Right ventricle myocardium superior (tissue), 1 donor: Measurements from ENCODE around the gene NPC1. TPM values are rescaled to one million over a fixed set of nuclear protein-coding genes. Genes with fewer than 3 reads are reported as not detected.
"Not testable (repeated sequence)": the region's sequence is repeated elsewhere in the genome, so short reads cannot be mapped to it uniquely, and the experiment has no call there.

Experiments used
- ATAC-seq: fragments of 200-7000 bp; cut with Tn5 transposase; one replicate; pipeline ENCODE4 v1.9.1; 2020; ENCODE audit warnings: mild to moderate bottlenecking; ENCODE audit not compliant: poor library complexity
- DNase-seq: peaks from one replicate; pipeline ENCODE4 v3.0.0-alpha.2; 2020
- intact Hi-C: fragments of 100-400 bp; cut with DNase I; formaldehyde crosslinking; loops from one replicate; pipeline ENCODE4 v1.11.2; 2022
- total RNA-seq: library from RNA; stranded (reverse); fragmentation: NEBNext Ultra II Directional; extraction: Animal tissue kit (Norgen Biotek cat#: 25700); gene quantifications from one replicate; pipeline ENCODE4 v1.2.1, GENCODE V29; 2021
- donor health status: DM: no; HTN: yes; CAD: no; lungs with severe emphysema.

Gene NPC1
- total RNA-seq, 1 donor from 2014 or later: 9.8 TPM

GRCh38 chr18:23504720-23505119 is 81.6 kb downstream of the NPC1 start:
- no peak for DNase-seq
- intact Hi-C loops: no loop called here
- ATAC-seq: no peak

GRCh38 chr18:23503963-23504344 is 82.4 kb downstream of the NPC1 start:
- intact Hi-C loops: no loop called here
- no peak for ATAC-seq

DNA sequence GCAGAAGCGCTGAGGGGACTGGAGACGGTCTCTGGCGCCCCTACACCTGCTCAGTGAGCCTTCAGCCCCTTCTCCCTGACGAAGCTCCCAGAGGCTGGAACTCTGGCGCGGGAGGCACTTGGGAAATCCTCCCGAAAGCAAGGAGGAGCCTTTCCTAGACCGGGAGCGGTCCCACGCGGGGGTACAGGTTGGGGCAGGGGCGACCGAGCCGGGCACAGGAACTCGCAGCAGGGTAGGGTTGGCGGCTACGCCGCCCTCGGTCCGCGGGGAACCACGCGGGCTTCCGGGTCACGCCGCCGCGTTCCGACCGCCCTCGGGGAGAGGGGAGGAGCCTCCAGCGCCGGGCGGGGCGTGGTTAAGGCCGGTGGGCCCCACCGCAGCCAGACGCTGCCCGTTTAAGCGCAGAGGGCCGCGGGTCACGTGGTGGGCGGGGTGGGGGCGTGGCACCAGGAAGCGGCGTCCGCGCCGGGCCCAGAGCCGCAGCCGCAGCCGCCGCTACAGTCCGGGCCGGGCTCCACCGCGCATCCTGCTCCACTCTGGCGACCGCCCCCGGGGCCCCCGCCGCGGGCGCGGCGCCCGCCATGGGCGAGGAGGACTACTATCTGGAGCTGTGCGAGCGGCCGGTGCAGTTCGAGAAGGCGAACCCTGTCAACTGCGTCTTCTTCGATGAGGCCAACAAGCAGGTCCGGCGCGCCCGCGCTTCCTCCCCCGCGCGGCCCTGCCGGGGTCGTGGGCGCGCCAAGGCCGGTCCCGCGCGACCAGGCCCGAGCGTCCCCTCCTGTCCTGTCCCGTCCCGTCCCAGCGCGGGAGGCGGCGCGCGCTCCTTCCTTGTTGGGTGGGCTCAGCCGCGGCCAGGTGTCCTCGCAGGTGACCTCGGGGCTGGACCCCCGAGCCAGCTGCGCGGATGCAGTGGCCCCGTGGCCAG is 83.0 kb downstream of the NPC1 start, which contains the start of gene RMC1:
TSS of gene RMC1 (plus strand) at position 474 of the 925 bp plus-strand sequence. CDS start at position 582, 108 bp downstream.
- DNase-seq: peak; percentile 99
- intact Hi-C loops: no loop called here
- peak; percentile 99 for ATAC-seq

More at GRCh38 chr18:23503963-23504344, 82.4 kb downstream of the NPC1 start:
- no peak for DNase-seq

GRCh38 chr18:23502516-23503037 is 83.7 kb downstream of the NPC1 start:
- DNase-seq: no peak
- ATAC-seq: no peak
- intact Hi-C loops: no loop called here

DNA sequence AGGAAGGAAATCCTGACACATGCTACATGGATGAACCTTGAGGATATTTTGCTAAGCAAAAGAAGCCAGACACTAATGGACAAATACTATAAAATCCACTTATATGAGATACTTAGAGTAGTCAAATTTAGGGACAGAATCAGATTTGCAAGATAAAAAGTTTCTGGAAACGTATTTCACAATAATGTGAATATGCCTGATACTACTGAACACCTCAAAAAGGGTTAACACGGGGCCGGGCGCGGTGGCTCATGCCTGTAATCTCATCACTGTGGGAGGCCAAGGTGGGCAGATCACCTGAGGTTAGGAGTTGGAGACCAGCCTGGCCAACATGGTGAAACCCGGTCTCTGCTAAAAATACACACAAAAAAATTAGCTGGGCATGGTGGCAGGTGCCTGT is 84.7 kb downstream of the NPC1 start:
- no peak for DNase-seq
- ATAC-seq: no peak
- intact Hi-C loops: no loop called here

DNA sequence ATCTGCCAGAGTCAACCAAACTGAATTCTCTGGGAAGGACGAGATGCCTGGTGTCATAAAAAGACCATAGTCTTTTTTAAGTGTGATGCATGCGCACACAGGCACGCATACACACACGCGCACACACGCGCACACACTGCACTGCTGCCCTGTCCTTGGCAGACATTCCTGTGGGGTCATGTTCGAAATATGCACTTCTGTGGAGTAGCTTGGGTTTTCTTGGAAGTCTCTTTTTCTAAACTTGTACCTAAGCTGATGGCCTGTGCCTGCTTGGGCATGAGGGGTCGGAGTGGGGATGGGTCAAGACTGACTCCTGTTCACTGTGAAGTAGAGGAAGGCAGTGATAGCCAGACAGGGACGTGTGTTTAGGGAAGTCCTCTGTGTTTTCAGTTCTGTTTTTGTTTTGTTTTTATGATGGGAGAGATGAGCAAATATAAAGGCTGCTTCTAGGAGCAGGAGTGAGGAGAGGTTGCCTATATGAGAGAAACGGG is 87.0 kb downstream of the NPC1 start:
- intact Hi-C loops: no loop called here
- DNase-seq (no peak), ATAC-seq (no peak)

DNA sequence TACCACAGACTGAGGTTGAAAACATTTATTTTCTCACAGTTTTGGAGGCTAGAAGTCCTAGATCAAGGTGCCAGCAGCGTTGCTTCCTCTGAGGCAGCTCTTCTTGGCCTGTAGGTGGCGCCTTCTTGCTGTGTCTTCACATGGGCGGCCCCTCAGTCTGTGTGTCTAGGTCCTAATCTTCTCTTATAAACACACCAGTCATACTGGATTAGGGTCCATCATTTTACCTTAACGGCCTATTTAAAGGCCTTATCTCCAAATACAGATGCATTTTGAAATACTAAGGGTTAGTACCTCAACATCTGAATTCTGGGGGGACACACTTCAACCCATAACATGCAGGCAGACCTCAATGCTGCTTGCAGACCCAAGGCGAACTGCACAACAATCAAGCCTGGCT is 87.4 kb downstream of the NPC1 start:
- DNase-seq (peak; percentile 70), ATAC-seq (no peak)
- intact Hi-C loops: no loop called here

- intact Hi-C loops: no loop called here
- ATAC-seq (no peak), DNase-seq (no peak)
Measured at GRCh38 chr18:23498117-23498516, 88.2 kb downstream of the NPC1 start.

- ATAC-seq (peak; percentile 94), DNase-seq (peak; percentile 44)
Measured at GRCh38 chr18:23495723-23496440, 90.4 kb downstream of the NPC1 start.

DNA sequence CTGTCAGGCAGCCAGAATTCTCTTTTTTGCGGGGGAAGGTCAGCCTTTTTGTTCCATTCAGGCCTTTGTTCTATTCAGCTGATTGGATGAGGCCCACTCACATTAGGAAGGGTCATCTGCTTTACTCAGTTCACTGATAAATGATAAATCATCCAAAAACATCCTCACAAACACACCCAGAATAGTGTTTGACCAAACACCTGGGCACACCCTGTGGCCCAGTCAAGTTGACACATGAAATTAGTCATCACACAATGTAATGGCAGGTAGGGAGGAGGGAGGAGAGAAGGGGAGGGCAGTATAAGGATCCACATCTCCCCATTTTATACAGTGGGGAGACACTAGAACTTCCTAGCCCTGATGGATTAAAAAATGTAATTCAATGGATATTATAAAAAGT is 91.3 kb downstream of the NPC1 start:
- DNase-seq: no peak
- no peak for ATAC-seq
- intact Hi-C loops: no loop called here

More at GRCh38 chr18:23495723-23496440, 90.4 kb downstream of the NPC1 start:
- intact Hi-C loops: no loop called here

- intact Hi-C loops: no loop called here
- no peak for DNase-seq
- no peak for ATAC-seq
Measured at GRCh38 chr18:23493654-23494053, 92.7 kb downstream of the NPC1 start.

DNA sequence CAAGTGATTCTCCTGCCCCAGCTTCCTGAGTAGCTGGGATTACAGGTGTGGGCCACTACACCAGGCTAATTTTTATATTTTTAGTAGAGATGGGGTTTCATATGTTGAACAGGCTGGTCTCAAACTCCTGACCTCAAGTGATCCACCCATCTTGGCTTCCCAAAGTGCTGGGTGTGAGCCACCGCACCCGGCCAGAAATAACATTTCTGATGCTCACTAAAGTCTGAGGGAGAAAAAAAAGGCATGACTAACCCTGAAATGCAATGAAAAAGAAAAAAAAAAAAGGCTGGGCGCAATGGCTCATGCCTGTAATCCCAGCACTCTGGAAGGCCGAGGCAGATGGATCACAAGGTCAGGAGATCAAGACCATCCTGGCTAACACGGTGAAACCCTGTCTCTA is 96.7 kb downstream of the NPC1 start:
- intact Hi-C loops, DNase-seq, ATAC-seq: not testable (repeated sequence)

- ATAC-seq (no peak), DNase-seq (no peak)
- intact Hi-C loops: no loop called here
Measured at GRCh38 chr18:23487738-23488570, 98.4 kb downstream of the NPC1 start.

DNA sequence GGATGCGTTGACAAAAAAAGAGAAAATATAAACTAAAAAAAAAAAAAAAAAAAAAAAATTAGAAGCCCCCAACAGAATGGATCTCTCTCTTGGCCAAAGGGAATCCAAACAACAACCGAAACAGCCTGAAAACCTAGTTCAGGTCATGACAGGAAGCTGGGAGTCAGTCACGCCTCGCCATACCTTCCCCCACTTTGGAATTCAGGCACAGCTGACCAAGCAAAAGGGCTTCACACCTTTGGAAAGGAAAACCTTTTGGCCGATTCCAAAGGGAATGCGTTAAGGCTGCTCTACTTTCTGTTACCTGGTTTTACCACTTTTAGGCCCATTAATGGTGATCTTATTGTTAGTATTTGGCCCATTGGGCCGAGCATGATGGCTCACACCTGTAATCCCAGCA is 100.9 kb downstream of the NPC1 start:
- DNase-seq (no peak), ATAC-seq (no peak)
- intact Hi-C loops: no loop called here

- intact Hi-C loops: no loop called here
- ATAC-seq (no peak), DNase-seq (no peak)
Measured at GRCh38 chr18:23484561-23485182, 101.6 kb downstream of the NPC1 start.
